Activated CD4-positive, alpha-beta T cell treated with anti-CD3 and anti-CD28 coated beads, Interleukin-10, Interleukin-2, amounts not matched to agents 100 ng/mL and 50 ng/mL, durations not matched to agents 16 hours and 8 hours (primary cell): ENCODE measurements around the gene FHL1.
"Not testable (repeated sequence)": the region's sequence is repeated elsewhere in the genome, so short reads cannot be mapped to it uniquely, and the experiment has no call there.

Experiments used
- DNase-seq: peaks from one replicate; pipeline ENCODE4 v3.0.0-alpha.2; 2020

FHL1 gene

DNA sequence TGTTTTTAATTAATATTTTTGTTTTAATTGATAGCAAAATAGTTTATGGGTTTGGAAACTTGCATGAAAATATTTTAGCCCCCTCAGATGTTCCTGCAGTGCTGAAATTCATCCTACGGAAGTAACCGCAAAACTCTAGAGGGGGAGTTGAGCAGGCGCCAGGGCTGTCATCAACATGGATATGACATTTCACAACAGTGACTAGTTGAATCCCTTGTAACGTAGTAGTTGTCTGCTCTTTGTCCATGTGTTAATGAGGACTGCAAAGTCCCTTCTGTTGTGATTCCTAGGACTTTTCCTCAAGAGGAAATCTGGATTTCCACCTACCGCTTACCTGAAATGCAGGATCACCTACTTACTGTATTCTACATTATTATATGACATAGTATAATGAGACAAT is 63.5 kb downstream of the FHL1 start:
- no peak for DNase-seq

DNA sequence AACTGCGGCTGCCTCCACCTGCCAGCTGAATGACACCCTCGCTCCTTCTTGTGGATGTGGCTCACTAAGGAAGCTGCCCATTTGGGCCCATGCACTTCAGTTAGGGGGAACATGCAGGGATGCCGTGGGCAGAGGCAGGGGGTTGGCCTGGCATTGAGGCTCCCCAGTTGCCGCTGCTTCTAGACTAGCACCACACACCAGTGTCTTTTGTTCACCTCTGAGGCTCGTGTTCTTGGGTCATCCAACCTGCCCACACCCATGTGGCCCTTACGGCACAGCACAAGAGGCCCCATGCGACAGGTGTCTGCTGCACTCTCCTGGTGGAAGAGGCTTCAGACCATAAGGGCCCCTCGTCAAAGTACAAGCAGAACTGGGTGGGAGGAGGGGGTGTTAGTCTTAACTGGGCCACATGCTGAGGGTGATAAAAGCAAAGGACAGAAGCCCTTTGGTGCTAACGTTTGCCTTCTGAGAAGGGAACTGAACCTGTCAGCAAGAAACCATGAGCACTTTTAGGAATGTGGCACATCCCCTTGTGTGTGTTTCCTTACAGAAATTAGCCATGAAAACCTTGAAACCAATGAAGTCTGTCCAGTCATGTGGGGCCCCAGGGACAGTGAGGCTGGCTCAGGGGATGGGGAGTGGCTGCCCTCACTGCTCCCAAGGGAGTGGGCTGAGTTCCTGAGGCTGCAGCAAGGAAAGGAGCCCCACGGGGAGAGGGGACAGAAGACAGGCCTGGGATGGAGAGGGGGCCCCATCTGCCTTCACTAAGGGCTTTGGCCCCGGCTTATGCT is 64.6 kb downstream of the FHL1 start:
- DNase-seq: no peak

DNA sequence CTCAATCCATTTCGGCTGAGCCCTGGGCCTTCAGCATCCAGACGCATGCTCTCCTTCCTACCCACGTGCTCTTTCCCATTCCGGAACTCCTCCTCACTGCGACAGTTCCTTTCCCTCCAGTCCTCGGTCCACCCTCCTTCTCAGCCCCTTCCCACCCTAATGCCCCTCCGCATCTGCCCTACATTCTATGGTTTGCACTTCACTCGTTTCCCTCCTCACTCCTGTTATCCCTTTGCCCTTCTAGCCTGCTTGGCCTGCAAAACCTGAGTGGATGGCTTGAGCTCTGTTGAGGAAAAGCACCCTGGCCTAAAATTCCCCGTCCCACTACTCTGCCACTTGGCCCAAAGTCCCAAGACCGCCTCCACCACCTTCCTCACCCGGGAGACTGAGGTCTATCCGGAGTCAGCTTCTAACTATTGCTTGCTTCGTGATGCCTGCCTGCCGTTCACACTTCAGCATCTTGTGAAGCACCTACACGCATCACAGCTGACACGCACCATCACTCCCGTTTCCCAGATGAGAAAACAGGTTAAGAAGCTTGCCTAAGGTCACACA is 65.3 kb downstream of the FHL1 start:
- DNase-seq: no peak

DNA sequence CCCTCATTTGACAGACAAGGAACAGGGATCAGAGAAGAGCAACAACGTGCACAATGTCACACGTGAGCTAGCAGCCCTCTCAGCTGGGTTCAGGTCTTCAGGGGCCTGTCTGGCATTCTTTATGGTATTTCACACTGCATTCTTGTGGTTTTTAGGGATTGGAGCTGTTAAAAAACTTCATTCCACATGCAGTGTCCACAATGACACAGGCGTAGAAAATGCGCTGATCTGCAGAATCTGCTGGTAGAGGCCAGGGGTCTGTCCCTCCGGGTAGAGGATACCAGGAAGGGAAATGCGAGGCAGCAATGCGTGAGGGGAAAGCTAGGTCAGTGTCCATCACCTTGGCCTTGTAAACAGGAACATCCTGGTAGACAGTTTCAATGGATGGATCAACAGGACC is 67.2 kb downstream of the FHL1 start:
- DNase-seq: no peak

DNA sequence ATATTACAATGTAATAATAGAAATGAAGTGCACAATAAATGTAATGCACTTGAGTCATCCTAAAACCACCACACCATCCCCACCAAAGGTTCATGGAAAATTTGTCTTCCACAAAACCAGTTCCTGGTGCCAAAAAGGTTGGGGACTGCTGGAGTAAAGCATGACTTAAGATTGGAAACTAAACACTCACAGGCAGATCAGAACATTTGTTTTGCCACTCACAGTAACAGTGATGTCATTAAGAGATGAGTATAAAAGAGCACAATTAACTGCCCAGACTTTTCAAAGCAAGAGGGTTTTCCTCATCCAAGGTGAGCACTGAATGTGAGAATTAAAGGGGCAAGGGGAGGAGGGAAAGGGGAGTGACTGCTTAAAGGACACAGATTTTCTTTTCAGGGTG is 68.2 kb downstream of the FHL1 start:
- DNase-seq: no peak

DNA sequence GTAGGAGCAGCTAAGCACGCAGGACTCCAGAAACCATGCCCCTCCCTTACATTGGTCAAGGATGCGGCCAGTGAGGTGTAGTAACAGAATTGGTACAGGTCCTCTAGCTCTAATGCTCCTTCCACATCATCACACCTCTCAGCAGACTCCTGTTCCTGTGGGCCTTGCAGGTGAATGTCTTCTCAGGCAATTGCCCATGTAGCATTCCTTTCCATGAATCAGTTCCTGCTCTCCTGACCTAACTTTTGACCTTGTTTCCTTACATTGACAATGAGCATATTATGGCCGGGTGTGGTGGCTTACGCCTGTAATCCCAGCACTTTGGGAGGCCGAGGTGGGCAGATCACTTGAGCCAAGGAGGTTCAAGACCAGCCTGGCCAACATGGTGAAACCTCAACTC is 72.6 kb downstream of the FHL1 start:
- no peak for DNase-seq

DNA sequence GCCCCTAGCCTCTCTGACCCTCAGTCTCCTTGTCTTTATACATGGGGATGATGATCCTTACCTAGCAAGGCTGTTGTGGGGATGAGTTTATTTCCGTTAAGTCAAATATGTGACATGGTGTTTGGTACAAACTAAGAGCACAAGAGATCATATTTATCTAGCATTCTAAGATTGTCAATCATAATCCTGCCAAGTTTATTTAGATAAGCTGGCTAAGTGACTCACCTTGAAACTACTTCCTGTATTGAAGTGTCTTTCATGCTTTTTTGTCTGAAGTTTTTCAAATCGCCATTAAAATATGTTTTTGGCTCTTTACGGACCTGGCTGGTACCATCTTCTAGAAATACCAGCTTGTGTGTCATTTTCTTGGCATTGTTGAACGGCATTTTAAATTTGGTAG is 73.2 kb downstream of the FHL1 start:
- no peak for DNase-seq

DNA sequence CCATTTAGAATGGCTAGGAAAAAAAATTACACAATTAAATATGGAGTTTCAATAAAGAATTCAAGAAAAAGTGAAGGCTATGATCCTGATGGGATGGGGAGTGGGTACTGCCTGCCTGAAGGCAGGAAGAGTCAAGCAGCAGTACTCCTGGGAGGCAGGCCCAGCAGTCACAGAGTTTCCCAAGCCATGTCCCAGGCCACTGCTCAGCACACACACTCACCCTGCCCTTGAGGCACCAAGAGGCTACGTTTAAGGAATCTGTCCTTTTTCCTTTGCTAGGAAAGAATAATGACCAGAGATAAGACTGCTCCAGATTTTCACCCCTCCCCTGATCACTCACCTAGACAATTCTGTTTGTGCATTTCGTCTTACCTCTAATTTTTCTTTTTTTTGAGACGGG is 73.6 kb downstream of the FHL1 start:
- no peak for DNase-seq

DNA sequence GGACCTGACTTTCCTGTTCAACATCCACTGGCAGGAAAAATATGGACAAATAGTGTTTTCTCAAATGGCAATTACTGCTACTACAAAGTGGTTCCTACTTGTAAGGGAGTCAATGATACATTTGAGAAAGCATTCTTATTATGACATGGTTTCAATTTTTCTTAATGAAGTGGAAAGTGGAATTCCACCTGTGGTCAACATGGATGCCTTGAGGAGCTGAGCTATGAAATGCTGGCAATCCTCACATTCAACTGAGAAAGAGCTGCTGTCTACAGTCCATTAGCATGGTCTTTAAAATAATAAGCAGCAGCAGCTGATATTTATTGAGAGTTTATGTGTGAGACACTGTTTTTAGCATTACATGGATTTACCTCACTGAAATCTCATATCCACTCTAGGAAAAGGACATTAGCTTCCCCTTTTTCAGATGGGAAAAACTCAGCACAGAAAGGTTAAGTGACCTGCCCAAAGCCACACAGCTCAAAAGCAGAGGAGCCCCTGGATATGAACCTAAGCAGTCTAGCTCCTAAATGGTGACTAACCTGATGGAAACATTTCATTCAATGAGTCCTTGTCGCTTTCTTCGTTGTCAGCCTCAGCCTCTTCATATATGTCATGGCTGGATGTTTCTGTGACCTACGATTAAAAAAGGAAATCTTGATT is 74.6 kb downstream of the FHL1 start:
- DNase-seq: no peak

DNA sequence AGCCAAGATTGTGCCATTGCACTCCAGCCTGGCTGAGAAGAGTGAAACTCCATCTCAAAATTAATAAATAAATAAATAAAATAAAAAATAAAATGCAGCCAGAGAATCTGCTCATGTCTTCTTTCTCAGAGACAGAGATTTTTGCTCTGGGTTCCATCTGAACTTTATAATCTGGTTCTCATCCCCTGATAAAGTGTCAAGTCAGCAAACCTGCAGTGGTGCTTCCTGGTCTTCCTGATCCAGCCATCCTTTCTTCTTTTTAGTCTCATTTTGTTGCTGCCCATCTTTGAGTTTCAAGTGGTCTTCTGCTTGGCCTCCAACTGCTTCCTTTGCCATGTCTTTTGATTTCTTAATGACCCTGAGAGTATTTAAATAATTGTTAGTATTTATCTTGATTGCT is 79.7 kb downstream of the FHL1 start:
- DNase-seq: no peak

DNA sequence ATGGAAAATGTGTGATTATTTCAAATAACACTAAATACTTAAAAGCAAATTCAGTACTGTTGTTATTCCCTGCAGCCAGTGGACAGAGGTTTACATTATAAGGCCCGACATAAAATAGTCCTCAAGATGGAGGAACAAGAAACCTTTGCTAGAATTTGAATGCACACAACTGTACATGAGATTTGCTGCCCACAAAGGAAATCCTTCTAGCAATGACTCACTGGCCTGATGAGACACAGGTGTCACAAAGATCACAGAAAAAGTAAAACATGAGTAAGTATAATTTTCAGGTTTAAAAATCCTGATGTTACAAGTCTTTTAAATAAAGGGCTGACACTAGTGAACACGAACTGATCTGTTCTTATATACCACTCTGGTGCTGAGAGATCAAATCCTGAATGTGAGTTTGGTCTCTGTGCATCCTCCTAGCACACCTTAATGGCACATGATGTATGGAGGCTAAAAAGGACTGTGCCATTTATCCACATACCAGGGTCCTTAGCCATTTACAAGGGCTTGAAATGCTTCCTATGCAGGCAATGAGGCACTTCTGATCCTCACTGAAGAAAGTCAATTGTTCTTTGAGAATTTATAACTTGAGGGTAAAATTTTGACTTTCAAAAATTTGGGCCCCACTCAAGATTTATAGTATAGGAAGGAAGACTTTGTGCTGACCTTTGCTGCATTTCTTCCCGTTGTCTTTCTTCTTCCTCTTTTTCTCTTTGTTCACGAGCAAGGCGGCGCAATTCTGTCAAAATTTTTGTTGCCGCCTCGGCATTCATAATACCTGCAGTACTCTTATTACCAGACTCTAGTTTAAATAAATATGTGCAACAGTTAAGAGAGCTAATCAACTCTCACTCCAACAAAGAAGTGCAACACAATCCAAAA is 80.9 kb downstream of the FHL1 start:
- DNase-seq: peak; percentile 66

DNA sequence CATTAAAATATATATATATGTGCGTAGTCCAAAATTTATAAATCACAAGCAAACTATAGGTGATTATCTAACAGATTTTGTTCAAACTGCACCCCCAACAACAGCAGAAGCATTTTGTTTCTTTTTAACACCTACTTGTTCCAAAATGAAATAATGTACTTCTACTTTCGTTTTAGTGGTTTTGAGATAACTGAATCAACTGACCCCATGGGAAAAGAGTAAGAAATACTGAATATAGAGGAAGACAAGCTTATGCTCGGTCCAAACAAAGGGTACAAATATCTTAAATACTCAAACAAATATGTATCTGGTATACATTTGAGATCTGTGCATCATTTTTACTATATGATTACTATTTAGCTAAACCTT is 81.5 kb downstream of the FHL1 start:
- DNase-seq: no peak

DNA sequence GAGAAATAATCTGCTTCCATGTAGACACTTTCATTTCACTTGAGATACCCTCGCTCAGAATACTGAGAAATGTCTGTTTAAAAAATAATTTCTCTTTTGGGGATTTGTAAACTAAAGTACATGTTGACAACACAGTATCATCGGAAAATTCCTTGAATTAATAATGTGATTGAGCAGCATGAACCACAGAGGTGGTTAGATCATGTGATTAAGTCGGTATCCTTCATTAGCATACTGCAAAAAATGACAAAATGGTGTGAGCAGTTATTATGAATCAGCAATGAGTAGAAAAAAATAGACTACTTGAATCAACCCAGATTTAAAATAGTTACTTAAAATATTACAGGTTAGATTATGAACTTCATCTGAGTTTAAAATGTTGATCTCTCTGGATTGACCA is 89.7 kb downstream of the FHL1 start:
- no peak for DNase-seq

DNA sequence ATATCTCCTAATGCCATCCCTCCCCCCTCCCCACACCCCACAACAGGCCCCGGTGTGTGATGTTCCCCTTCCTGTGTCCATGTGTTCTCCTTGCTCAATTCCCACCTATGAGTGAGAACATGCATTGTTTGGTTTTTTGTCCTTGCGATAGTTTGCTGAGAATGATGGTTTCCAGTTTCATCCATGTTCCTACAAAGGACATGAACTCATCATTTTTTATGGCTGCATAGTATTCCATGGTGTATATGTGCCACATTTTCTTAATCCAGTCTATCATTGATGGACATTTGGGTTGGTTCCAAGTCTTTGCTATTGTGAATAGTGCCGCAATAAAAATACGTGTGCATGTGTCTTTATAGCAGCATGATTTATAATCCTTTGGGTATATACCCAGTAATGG is 90.5 kb downstream of the FHL1 start:
- DNase-seq: not testable (repeated sequence)

DNA sequence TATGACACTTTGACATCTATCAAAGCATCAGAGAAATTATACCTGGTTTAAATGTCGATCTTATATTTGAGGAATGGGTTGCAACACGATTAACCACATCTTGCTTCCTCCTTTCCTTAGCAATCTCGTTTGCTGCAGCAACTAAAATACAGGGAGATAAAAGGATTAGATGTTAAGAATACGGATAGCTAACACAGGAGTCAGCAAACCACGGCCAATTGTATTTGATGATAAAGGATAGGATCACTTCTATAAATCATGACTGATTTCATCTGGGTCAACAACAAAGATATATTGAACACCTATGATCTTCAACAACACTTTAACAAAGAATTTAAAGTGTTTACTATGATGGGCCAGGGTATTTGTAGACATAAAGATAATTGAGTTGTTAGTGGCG is 98.9 kb downstream of the FHL1 start:
- no peak for DNase-seq

DNA sequence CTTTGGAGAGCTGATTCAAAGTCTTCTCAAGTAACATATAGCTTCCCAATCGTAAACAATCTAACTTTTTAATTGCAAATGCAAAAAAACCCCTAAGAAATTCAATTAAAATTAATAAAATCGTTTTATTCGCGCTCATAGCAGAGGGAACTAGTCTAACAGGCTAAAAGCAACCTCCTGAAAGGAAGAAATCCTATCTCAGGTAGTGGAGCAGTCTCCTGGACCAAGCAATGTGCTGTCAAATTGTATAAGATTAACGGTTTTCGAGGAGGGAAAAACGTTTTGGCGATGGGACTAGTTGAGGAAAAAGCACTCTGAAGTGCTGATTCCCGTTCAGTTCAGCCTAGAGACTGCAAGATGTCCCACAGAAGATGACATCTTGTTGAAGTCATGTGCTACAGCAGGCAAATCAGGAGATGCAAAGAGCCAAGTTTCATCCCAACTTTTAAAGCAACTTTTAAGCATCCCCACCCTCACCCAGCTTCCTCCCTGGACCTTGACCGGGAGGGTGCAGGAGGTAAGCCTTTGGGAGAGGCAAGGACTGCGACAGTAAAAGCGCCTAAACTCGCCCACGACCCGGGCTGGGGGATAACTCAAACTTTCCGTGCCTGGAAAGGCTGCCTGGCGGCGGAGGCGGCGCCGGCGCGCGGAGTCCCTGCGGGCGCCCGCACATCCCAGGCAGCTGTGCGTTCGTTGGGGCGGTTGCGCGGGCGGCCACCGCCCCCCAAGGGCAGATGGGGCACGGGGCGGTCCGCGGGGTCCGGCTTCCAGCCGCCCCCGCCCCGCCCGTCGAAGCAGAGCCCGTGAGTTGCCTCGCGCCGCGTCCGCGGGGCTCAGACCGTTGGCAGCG is 103.1 kb downstream of the FHL1 start:
- DNase-seq: peak; percentile 15

DNA sequence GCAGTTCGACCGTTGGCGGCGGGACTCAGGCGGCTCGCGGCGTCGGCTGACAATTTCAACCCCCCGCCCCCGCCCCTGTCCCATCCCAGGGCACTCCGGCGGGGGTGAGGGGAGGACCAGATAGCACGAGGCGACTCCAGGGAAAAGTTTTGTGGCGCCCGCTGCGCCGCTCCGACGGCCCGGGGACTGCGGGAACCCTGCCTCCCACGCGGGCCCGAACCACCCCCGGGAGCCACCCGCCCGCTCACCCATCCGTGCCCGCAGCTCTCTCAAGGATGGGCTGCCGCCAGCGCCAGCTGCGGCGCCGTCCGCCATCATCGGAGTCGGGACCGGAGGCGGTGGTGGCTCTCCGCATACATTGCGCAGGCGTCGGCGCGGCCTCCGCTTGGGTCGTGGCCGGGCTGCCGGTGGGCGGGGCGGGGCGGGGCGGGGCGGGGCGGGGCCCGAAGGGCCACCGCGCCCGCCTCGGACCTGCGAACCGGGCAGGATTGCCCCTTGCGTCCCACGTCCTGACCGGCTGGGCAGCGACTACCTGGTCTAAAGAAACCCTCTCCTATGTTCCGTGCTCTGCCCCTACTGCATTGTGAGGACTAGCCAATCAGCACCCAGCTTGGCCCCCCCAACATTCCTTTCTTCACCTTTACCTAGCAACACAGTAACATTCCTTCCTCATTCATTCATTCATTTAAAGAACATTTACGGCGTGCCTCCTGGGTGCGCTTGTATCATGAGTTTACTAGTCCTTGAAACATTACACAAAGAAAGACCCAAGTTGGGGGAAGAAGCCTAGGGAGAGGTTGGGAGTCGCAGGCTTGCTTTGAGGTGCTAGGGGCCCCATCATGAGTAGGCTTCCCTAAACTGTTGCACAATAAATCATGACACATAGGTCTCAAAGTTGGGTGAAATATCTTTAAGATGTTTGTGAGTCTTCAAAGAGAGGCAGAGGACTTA is 104.0 kb downstream of the FHL1 start, which contains the start of gene MAP7D3:
Gene MAP7D3, minus strand, starts transcription at position 360 of the 951 bp plus-strand sequence. Its CDS starts 42 bp downstream, at position 318.
- DNase-seq: peak; percentile 75

DNA sequence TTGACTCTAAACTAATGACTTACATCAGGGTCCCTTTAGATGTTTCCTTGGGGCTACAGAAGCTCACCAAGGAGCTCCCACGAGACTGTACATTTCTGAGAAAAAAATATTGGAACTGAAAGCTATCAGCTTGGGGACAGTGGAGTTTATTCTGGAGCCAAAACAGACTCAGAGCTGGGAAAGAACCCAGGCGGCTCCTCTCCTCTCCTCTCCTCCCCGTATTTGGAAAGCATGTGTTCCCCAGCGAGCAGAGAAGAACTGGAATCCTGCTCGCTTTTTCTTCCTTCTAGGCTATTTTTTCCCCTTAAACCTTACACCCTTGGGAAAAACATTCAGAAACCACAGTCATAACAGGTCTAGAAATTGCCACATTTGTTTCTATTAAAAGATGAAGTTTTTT is 108.2 kb downstream of the FHL1 start:
- no peak for DNase-seq

DNA sequence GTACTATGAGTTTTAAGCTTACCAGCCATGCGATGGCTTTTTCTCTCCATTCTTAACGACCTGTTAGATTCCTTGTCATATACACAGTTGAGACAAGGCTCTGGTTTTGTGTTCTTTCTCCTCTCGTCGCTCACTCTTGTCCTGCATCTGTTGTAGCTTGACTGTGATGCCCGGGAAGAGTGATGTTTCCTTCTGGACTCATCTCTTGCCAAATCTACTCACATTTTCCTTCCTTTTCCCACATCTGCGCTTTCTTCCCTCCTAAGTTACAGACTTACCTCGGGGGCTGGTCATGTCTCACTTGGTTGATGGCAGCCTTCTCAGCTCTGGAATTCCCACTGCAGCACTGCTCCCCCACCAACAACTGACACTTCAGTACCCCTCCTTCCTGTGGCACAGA is 108.7 kb downstream of the FHL1 start:
- no peak for DNase-seq

DNA sequence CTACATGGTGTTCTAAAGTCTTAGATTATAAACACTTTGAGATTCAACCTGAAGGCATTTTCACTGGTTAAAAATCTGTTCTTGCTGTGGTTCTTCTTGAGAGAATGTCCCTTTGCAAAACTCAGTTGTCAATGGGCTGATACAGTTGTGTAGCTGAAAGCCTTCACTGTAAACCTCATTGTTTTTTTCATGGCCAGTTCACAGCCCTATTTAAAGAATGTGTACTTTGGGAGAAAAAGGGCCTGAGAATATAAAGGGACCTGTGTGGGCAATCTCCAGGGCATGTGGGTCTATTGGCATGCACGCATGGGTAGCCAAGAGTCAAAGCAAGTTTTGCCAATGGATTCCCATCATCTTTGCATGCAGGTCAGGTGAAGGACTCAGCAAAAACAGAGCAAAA is 111.6 kb downstream of the FHL1 start:
- no peak for DNase-seq

DNA sequence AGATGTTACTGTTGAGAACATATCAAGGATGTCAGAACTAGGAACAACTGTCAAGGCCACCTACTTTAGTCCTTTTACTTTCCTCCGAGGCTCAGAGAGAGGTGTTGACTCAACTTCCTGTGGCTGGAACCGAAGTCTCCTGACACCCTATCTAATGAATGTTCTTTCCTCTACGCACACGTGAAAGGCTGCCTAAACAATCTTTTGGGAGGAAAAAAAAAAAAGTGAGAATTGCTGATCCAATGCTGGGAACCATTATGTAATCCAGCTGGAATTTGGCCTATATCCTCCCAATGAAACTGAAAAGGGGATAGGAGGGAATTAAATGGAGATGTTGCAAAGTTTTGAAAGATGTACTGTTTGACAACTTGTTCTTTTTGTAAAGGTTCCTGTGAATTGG is 112.2 kb downstream of the FHL1 start:
- peak; percentile 52 for DNase-seq
